HG03520 (cell line): ENCODE measurements around the gene COX7A2.
A peak's percentile ranks its signal among the peaks of the same experiment; 100 is the strongest.

Experiments used
- ATAC-seq: cut with Tn5 transposase; IDR thresholded peaks from one replicate; pipeline ENCODE4 v1.9.1; 2021; ENCODE audit warnings: mild to moderate bottlenecking, moderate library complexity; ENCODE audit not compliant: unreplicated experiment

COX7A2 gene

GRCh38 chr6:75268988-75269354 is 25.4 kb upstream of the COX7A2 start:
- no peak for ATAC-seq

- ATAC-seq = no peak
Observed at GRCh38 chr6:75268121-75268987, 24.8 kb upstream of the COX7A2 start.

GRCh38 chr6:75267461-75267860 is 23.9 kb upstream of the COX7A2 start:
- ATAC-seq = no peak

- ATAC-seq = peak; percentile 87
Observed at GRCh38 chr6:75266716-75267291, 23.2 kb upstream of the COX7A2 start.

GRCh38 chr6:75263401-75263750 is 19.8 kb upstream of the COX7A2 start:
- ATAC-seq = no peak

- ATAC-seq = no peak
Observed at GRCh38 chr6:75262716-75263400, 19.3 kb upstream of the COX7A2 start.

GRCh38 chr6:75261299-75261698 is 17.7 kb upstream of the COX7A2 start:
- no peak for ATAC-seq

- no peak for ATAC-seq
Observed at GRCh38 chr6:75257343-75258087, 13.9 kb upstream of the COX7A2 start.

- ATAC-seq = no peak
Observed at GRCh38 chr6:75250552-75250951, 7.0 kb upstream of the COX7A2 start.

- ATAC-seq = no peak
Observed at GRCh38 chr6:75249837-75250236, 6.2 kb upstream of the COX7A2 start.

- no peak for ATAC-seq
Observed at GRCh38 chr6:75246386-75246785, 2.8 kb upstream of the COX7A2 start.

- peak; percentile 9 for ATAC-seq
Observed at GRCh38 chr6:75244063-75244584, 523 bp upstream of the COX7A2 start.

- ATAC-seq = no peak
Observed at GRCh38 chr6:75236630-75237029, 7.0 kb downstream of the COX7A2 start.

GRCh38 chr6:75235271-75235670 is 8.3 kb downstream of the COX7A2 start:
- ATAC-seq = no peak

GRCh38 chr6:75234126-75234865 is 9.3 kb downstream of the COX7A2 start:
- ATAC-seq = no peak

GRCh38 chr6:75233092-75233615 is 10.4 kb downstream of the COX7A2 start:
- no peak for ATAC-seq

- ATAC-seq = no peak
Observed at GRCh38 chr6:75230484-75231325, 12.9 kb downstream of the COX7A2 start.

GRCh38 chr6:75224303-75224926 is 19.2 kb downstream of the COX7A2 start:
- no peak for ATAC-seq

- ATAC-seq = no peak
Observed at GRCh38 chr6:75223428-75223827, 20.2 kb downstream of the COX7A2 start.
